K562 (cell line): ENCODE results near the gene ACY1. TPM values are rescaled to one million over a fixed set of nuclear protein-coding genes. Genes with fewer than 3 reads are reported as not detected.

Experiments used
- ATAC-seq: fragments of 200-7000 bp; cut with Tn5 transposase; 3 replicates; pipeline ENCODE4 v1.9.1; 2020; ENCODE audit warnings: moderate library complexity
- BruUV-seq: library from RNA; stranded (reverse); fragments of 400-500 nt; replicated peaks from 2 replicates; lab custom pipeline; 2021; lab: Mats Ljungman, UMichigan
- CTCF ChIA-PET: fragments of 300-600 bp; formaldehyde crosslinking; extraction: SDS; loops from one replicate; lab custom pipeline; 2021; ENCODE audit warnings: low intra/inter-chr PET ratio; lab: Yijun Ruan, JAX
- POLR2A ChIA-PET: fragments of 300-600, 350-650 bp; sonication (Branson Sonifier 250); formaldehyde crosslinking; extraction: SDS; loops from one replicate; lab custom pipeline; 2021; ENCODE audit warnings: antibody characterized with exemption, inconsistent platforms; lab: Yijun Ruan, JAX
- DNase-seq, 4 experiments: peaks; one replicate each; pipeline versions ENCODE4 v3.0.0 to v3.0.0-alpha.2; 2011 to 2018; ENCODE audit warnings: low spot score in 3 of 4, mixed read lengths in 3 of 4; ENCODE audit errors: extremely low read depth in 1 of 4
- FAIRE-seq: peaks from 2 replicates; lab custom pipeline; 2011; peaks lifted over from hg19 to GRCh38; lab: Jason Lieb, UNC
- H2AFZ ChIP-seq: 2 replicates; pipeline ENCODE4 v1.6.0; 2011; ENCODE audit warnings: low read depth, low read length, control low read depth, inconsistent platforms
- H3K27ac ChIP-seq: fragments of 200-600 bp; 3 replicates; pipeline ENCODE4 v1.8.0; 2011; ENCODE audit warnings: low read depth, mild to moderate bottlenecking, control low read depth, inconsistent platforms, low read length, moderate library complexity, mixed read lengths; ENCODE audit errors: extremely low read depth
- H3K27me3 ChIP-seq, 2 experiments: fragments of 300-600 bp in 1 of 2; 2 replicates in 1 of 2; 3 replicates in 1 of 2; pipeline versions ENCODE4 v1.6.0 to v1.8.0; 2011; ENCODE audit warnings: inconsistent platforms in 2 of 2, low read length in 2 of 2, mild to moderate bottlenecking in 1 of 2, mixed read lengths in 1 of 2, moderate library complexity in 1 of 2; ENCODE audit not compliant: control insufficient read depth in 2 of 2, insufficient read depth in 2 of 2
- H3K36me3 ChIP-seq: fragments of 300-600 bp; 3 replicates; pipeline ENCODE4 v1.8.0; 2011; ENCODE audit warnings: mild to moderate bottlenecking, low read length, inconsistent platforms; ENCODE audit not compliant: control insufficient read depth, insufficient read depth
- H3K4me1 ChIP-seq, 2 experiments: fragments of 200-600 bp in 1 of 2; replicated peaks in 1 of 2; 2 replicates in 1 of 2; 3 replicates in 1 of 2; pipeline versions ENCODE4 v1.5.1 to v1.8.0; 2011; ENCODE audit warnings: inconsistent platforms in 2 of 2, low read length in 2 of 2, mild to moderate bottlenecking in 1 of 2, mixed read lengths in 1 of 2, moderate library complexity in 1 of 2; ENCODE audit not compliant: control insufficient read depth in 2 of 2, insufficient read depth in 2 of 2
- H3K4me2 ChIP-seq: 2 replicates; pipeline ENCODE4 v1.6.1; 2011; ENCODE audit warnings: low read length, control low read depth, inconsistent platforms, mixed read lengths; ENCODE audit not compliant: insufficient read depth
- H3K4me3 ChIP-seq: fragments of 200-600 bp; sonication (generic), shearing (Covaris generic); 2 replicates; pipeline ENCODE4 v1.5.1; 2016; ENCODE audit warnings: control low read depth, inconsistent platforms
- H3K79me2 ChIP-seq: fragments of 200-600 bp; 3 replicates; pipeline ENCODE4 v1.8.0; 2011; ENCODE audit warnings: low read length, inconsistent platforms; ENCODE audit not compliant: control insufficient read depth, insufficient read depth
- H3K9ac ChIP-seq, 2 experiments: 2 replicates each; pipeline versions ENCODE4 v1.6.0 to v1.6.1; 2011; ENCODE audit warnings: low read depth in 2 of 2, low read length in 2 of 2, control low read depth in 1 of 2, inconsistent platforms in 1 of 2, mild to moderate bottlenecking in 1 of 2, mixed read lengths in 1 of 2; ENCODE audit not compliant: insufficient read depth in 1 of 2
- H3K9me1 ChIP-seq: one replicate; pipeline ENCODE4 v1.6.0; 2011; ENCODE audit warnings: inconsistent platforms, mild to moderate bottlenecking, low read length, moderate library complexity; ENCODE audit not compliant: control insufficient read depth, insufficient read depth
- H3K9me3 ChIP-seq: replicated peaks from 2 replicates; pipeline ENCODE4 v1.5.1; 2011; ENCODE audit warnings: low read depth, low read length, inconsistent platforms; ENCODE audit not compliant: control insufficient read depth, insufficient read depth
- H4K20me1 ChIP-seq: replicated peaks from 2 replicates; pipeline ENCODE4 v1.6.1; 2011; ENCODE audit warnings: low read length, inconsistent platforms, mixed read lengths; ENCODE audit not compliant: control insufficient read depth, insufficient read depth
- PRPF4 ChIP-seq: fragments of 200-400 bp; formaldehyde crosslinking; IDR thresholded peaks from one replicate; pipeline ENCODE4 v1.6.1; 2017; ENCODE audit warnings: low read length, low read depth, mild to moderate bottlenecking; ENCODE audit not compliant: insufficient read depth, poor library complexity, severe bottlenecking
- WGBS: fragments of 100-300 bp; shearing (Covaris generic); methylation state at CpG from one replicate; pipeline ENCODE4 v1.1.6; 2016; ENCODE audit warnings: low coverage, mixed read lengths; ENCODE audit not compliant: insufficient coverage; ENCODE audit errors: missing lambda C conversion rate; 5-methylcytosine and 5-hydroxymethylcytosine counted together
- in situ Hi-C: fragments of 300-500 bp; cut with MboI; formaldehyde crosslinking; loops from 4 replicates; pipeline ENCODE4 v1.15.0; 2018; ENCODE audit warnings: inconsistent platforms, mixed read lengths
- intact Hi-C: fragments of 100-400 bp; cut with micrococcal nuclease; formaldehyde crosslinking; loops from 2 replicates; pipeline ENCODE4 v1.14.2; 2022
- polyA plus RNA-seq, 8 experiments: library from polyadenylated mRNA; depleted of rRNA in 4 of 8; stranded (reverse) in 5 of 8; unstranded in 3 of 8; fragments of >200 nt; fragmentation: Nextera tagmentation in 2 of 8; fragmentation: Illumina TruSeq in 1 of 8; extraction: Ambion mirVana in 2 of 8; extraction: Trizol in 1 of 8; gene quantifications; 2 replicates each; pipeline versions ENCODE4 v1.2.1 to v1.2.3, GENCODE V29; 2011 to 2014; ENCODE audit warnings: inconsistent platforms in 1 of 8, missing spikeins in 1 of 8
- total RNA-seq, 7 experiments: library from RNA; depleted of rRNA in 6 of 7; stranded (reverse); fragments of >200 nt in 6 of 7; fragmentation: Illumina TruSeq in 2 of 7; extraction: Trizol in 2 of 7; gene quantifications; 2 replicates each; pipeline versions ENCODE4 v1.2.1 to v1.2.3, GENCODE V29; 2011 to 2021; ENCODE audit warnings: low replicate concordance in 1 of 7
- TF ChIP-seq, protein P1 (sequence below): sonication (generic); formaldehyde crosslinking; IDR thresholded peaks from 2 replicates; pipeline ENCODE4 v1.8.0; 2022; ENCODE audit warnings: mild to moderate bottlenecking, low read depth, missing genetic modification reagents

ACY1 gene
- total and polyA plus RNA-seq, 9 of the 15 experiments (the other 6 are each of a cell fraction or from before 2014, with no cell fraction given): 70.7 to 195 (median 123) TPM

DNA sequence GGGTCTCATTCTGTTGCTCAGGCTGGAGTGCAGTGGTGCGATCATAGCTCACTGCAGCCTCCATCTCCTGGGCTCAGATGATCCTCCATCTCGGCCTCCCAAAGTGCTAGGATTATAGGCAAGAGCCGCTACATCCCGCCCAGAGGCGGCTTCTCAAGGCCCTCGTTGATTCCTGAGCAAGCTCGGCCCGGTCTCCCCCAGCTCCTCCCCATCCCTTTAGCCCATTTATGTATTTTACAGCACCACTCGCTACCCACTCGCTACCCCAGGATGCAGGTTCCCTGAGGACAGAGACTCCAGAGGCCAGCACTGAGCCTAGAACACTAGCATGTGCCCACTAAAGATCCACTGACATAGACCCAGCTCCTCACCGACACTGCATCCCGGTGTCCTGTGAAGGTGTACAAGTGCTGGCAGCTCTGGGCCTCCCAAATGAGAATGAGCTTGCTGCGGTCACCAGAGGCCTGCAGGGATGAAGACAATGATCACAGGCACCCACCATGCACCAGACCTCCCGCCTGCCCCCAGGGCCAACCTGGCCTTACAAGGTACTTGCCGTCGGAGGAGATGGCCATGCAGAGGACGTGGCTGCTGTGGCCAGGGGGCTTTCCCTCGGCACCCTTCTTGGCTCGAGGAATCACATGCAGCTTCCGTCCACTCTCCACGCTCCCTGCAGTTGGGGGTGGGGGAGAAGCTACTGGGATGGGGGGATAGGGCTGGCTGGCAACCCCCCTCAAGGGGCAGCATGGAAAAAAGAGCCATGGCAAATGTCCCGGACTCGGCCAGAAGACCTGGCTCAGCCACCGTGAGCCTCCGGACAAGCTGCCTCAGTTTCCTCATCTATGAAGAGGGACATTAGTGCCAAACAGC lies 47.2 kb upstream of the ACY1 start:
- peaks cover 8% of the 10 kb centered on the region in 2 experiments; a peak in 4 of 5 replicates for H3K4me1 ChIP-seq
- TF ChIP-seq, protein P1, sequence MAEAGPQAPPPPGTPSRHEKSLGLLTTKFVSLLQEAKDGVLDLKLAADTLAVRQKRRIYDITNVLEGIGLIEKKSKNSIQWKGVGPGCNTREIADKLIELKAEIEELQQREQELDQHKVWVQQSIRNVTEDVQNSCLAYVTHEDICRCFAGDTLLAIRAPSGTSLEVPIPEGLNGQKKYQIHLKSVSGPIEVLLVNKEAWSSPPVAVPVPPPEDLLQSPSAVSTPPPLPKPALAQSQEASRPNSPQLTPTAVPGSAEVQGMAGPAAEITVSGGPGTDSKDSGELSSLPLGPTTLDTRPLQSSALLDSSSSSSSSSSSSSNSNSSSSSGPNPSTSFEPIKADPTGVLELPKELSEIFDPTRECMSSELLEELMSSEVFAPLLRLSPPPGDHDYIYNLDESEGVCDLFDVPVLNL (CRISPR knock-in tag): no peak
- no peak for TF ChIP-seq PRPF4
- TF ChIP-seq, all 486 proteins: peak for 0
- H3K4me3 ChIP-seq: no peak overlapping the region
- no peak overlapping the region for H2AFZ ChIP-seq
- in situ Hi-C loops (no loop called here), intact Hi-C loops (no loop called here)
- BruUV-seq: no TSS peak
- ATAC-seq (no peak), DNase-seq (no peak), FAIRE-seq (no peak)
- no peak overlapping the region for H3K9ac ChIP-seq
- H3K9me3 ChIP-seq: no peaks in the 10 kb centered on the region
- H4K20me1 ChIP-seq: no peaks in the 10 kb centered on the region
- ChIA-PET POLR2A (no interaction called here), CTCF (no interaction called here)
- H3K4me2 ChIP-seq: no peak overlapping the region
- H3K27me3 ChIP-seq: no peaks in the 10 kb centered on the region
- H3K9me1 ChIP-seq: peaks cover 5% of the 10 kb centered on the region
- no peak overlapping the region for H3K27ac ChIP-seq
- H3K36me3 ChIP-seq: peaks cover 76% of the 10 kb centered on the region; the same call in 2 of the 3 replicates
- H3K79me2 ChIP-seq: peaks cover 29% of the 10 kb centered on the region
- WGBS: 97% methylated on average over 16 of the region's 25 CpGs
